Measurements from ENCODE around the gene MRPS23.

The MRPS23 gene

DNA sequence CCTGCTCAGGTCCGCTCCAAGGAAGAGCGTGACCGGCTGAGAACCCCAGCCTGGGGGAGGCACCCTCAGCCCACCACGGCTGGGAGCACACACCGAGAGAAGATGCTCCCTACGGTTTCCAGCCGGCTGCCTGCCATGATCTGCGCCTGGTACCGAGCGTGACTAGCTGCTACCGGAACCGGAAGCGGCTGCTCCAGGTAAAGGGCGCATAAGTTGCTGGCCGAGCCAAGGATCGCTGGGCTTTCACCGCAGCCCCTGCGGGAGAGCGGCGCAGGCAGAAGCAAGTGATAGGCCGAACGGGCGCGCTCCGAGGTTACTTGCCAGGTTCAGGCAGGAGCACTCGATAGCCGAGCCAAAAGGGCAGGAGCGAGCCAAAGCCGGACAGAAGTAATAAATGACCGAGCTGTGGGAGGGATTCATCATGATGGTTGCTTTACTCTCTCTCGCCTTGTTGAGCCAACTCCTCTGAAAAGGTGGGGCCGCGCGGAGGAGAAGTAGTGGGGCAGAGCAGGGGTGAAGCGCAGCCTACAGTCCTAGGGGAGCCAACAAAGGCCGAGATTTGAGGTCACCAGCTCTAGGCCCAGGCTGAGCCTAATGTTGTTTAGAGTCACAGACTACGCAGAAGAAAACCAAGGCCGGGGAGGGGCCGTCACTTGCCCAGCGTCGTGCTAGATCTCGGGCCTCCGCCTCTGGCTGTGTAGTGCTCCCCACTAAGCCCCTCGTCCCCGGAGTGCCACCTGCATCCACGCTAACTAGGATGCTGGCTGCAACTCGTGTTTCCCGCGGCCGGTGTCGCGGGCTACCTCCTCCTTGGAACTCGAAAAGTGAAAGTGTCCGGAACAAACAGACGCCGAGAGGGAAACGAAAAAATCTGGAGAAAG, at the start of gene MRPS23:
MRPS23 (minus strand) TSS at position 171 of the 881 bp plus-strand sequence; CDS start at position 137, 34 bp downstream.
- peak; percentile 93 for DNase-seq (ENCODE audit: low read depth)

DNA sequence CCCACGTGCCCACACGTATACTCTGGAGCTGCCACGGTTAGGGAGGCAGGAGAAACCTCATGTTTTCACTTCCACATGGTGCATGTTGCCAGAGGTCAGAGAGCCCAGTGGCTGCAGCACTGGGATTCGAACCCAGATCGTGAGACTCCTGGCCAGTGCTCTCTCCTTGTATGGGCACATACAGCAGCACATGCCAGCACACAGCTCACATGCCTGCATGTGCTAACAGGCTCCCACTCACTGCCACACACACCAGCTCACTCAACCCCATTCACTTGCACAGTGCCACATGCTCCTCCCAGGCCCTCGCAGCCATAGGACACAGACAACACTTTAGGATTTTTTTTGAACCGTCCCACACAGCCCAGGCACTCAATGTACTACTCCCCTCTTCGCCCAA, 49.5 kb upstream of the MRPS23 start:
- no peak for DNase-seq (ENCODE audit: low read depth)

DNA sequence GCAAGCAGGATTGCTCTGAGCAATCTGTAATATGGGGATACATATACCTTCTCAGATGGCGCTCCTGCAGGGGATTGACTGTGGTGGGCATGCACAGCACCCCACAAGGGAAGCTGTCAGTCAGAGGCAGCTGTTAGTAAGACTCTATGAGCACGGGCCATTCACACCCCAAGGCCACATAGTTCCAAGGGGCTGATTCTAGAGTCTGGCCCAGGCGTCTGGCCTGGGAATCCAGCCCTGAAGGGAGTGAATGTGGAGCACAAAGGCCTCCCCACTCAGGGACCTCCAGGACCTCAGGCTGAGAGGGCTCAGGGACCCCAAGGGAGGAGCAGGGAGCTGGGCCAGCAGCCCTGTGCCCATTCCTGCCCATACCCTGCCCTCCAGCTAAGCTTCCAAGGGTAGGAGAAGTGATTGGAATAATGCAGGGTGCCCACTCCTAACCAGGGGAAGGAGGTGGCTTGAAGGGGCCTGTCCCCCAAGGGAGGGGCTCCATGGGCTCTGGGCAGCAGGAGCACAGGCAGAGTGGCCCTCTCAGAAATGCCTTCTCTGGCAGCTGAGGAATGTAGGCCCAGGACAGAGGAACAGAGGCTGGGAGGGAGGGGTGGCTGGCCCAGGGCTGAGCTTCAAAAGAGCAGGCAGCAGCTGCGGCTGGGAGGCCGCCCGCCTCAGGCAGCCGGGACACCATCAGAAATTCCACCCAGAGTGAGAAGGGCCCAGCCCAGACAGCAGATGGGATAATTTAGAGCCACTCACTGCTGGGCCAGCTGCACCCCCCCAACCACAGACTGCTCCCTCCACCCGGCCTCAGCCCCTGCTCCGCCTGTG, 48.9 kb upstream of the MRPS23 start:
- no peak for DNase-seq (ENCODE audit: low read depth)

DNA sequence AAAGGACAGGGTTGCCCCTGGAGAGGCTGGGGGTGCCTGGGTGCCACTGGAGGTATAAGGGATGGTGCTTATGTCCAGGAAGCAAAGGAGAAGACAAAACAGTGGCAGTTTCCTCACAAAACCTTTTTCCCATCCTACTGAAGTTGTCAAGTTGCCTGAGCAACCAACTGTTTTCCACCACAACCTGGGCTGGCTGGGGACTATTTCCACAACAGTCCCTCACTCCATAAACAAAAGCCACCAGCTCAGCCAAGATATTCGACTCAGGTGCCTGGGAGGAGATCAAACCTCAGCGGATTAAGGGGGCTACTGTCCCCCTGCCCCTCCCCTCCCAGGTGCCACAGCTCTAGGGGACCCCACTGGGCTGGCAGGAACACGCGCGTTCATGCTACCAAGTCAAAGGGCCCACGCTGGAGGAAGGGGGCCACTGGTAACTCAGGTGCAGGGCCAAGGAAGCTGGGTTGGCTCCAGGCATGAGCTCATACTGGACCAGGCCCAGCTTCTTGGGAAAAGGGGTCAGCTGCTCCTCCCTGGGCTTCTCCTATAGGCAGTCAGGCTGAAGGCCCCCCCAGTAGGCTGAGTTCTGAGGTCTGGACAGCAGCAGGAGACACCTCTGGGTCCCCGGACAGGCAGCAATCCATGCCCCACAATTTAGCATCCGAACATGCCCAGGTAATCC, 45.7 kb upstream of the MRPS23 start:
- no peak for DNase-seq (ENCODE audit: low read depth)

DNA sequence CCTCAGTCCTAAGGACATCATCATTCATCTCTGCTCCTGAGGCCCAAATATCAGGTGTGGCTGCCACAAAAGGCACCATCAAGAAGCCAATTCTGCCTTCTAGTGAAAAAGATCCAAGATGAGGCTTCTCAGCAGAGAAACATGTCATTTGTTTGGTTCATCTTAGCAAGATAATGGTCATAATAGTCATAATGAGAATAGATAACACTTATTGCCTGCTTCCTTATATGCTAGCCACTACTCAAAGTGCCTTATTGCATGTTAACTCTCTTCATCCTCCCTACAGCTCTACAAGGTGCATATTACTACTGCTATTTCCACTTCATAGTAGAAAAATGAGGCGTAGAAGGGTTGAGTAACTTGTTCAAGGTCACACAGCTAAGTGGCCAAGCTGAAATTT, 45.0 kb upstream of the MRPS23 start:
- no peak for DNase-seq (ENCODE audit: low read depth)

DNA sequence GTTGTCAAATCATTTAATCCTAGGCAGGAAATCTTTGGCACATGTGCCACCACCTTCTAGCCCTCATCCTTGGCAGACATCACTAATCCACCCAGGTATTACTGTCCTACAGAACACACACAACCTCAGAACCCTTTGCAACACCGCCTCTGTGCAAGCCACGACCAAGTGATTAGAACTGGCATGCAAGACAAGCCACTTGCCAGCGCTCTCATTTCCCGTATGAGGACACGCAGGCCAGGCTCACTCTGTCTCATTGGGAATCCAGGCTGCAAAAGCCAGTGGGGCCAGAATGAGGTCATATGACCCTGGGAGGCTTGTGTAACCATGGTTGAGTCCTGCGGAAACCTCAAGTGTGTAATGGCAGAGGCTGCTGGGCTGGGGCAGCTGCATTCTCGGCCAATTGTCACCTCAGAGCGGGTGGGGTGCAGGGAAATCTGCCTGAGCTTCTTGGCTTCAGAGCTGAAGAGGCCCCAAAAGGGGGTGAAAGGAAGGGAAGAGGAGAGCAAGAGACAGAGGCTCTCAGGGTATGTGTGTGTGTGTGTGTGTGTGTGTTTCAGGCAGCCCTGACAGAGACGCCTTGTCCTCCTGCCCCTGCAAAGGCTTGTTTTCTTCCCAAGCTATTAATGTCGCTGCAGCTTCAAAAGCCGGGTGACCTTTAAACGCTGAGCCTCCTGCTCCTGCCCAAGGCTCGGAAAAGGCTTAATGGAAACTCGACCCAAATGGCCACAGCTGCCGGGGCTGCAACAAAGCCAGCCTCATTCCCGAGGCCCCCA, 43.2 kb upstream of the MRPS23 start:
- DNase-seq (ENCODE audit: low read depth) = no peak

DNA sequence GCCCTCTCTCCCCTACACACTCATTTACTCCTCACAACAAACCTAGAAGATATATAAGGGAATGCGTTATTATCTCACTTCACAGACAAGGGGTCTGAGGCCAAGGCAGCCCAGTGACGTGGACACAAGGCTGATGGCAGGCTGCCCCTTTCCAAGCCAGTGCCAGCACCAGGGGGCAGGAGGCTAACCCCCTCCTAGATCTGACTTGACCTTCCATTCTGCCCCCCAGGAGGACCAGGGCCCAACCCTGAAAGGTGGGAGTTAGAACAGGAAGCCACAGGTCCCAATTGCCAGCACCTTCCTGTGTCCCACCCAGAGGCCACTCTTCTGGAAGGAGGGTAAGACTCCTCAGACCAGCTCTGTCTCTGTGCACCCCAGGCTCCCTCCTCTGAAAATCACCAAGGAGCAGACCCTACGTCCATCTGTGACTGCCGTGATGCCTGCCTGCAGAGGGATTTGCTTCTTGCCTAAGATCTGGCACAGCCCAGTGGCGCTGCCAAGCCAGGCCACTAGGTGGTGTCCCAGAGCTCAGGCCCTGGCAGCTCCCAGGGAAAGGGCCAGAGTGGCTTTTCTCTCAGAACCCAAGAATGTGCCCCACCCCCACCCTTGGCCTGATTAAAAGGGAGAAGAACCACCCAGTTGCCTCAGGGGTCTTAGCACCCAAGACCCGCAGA, 42.4 kb upstream of the MRPS23 start:
- peak; percentile 67 for DNase-seq (ENCODE audit: low read depth)

DNA sequence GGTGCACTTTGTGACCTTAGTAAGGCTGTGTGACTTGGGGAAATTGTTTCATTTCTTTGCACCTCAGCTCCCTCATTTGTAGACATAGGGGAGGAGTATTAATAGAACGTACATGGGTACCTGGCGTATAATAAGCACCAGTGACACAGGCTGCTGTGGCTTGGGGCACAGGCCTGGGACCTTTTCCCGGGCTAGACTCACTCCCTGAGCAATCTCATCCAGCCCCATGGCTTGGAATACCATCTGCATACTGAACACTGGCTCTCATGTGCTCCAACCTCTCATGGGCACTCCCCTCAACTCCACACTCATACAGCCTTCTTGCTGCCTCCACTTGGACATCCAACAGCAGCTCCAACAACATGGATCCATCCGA, 41.0 kb upstream of the MRPS23 start:
- no peak for DNase-seq (ENCODE audit: low read depth)

DNA sequence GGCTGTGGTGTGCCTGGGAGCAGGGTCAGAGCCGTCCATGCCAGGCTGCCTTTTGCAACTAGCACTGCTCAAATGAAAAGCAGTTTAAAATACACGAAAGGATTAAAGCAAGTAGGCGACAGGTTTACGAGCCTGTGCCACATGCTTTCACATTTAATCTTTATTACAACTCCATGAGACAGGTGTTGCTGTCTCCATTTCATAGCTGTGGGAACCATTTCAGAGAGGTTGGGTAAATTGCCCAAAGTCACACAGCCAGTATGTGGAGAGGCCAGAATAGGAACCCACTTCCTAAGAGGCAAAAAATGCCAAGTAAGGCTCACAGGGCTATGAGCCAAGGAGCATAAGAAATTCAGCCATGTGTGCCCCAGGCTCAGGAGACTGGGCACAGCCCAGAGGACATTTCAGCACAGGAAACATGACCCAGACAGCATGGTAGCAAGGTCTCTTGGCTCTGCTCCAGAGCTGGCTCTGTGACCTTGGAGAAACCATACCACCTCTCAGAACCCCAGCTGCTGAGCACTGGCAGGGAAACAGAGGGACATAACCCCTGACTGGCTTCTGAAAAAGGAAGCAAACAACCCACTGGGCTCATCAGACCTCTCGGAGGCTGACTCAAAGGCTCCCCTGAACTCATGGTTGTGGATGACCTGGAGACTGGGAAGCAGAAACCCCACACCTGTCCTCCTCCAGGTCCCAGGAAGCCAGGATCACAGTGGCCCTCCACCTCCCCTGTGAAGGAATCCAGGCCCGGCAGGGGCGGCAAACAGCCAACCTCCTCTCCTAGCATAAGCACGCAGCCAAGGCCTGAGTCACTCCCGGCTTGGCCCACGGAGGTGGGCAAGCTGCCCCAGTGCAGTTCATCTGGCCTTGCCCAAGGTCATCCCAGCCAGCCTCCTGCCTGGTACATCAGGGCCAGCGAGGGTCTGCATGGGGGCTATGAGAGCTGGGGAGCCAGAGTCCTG, 40.3 kb upstream of the MRPS23 start:
- no peak for DNase-seq (ENCODE audit: low read depth)

DNA sequence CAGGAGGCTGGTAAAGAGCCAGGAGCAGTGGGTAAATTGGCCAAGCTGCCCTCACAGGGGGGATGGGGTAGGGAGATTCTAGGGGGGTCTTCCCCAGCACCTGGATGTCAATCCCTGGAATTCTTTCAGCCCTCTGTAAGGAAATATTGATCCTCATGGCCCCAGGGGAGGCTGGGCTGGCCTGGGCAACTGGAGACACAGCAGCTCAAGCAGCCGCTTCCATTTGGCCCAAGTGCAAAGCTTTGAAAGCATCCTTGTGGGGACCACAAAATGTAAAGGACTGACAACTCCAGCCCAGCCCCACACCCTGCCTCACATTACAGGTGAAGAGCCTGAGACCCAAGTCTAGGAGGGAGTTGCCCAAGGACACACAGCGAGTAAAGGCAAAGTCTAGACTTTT, 39.4 kb upstream of the MRPS23 start:
- DNase-seq (ENCODE audit: low read depth) = no peak

DNA sequence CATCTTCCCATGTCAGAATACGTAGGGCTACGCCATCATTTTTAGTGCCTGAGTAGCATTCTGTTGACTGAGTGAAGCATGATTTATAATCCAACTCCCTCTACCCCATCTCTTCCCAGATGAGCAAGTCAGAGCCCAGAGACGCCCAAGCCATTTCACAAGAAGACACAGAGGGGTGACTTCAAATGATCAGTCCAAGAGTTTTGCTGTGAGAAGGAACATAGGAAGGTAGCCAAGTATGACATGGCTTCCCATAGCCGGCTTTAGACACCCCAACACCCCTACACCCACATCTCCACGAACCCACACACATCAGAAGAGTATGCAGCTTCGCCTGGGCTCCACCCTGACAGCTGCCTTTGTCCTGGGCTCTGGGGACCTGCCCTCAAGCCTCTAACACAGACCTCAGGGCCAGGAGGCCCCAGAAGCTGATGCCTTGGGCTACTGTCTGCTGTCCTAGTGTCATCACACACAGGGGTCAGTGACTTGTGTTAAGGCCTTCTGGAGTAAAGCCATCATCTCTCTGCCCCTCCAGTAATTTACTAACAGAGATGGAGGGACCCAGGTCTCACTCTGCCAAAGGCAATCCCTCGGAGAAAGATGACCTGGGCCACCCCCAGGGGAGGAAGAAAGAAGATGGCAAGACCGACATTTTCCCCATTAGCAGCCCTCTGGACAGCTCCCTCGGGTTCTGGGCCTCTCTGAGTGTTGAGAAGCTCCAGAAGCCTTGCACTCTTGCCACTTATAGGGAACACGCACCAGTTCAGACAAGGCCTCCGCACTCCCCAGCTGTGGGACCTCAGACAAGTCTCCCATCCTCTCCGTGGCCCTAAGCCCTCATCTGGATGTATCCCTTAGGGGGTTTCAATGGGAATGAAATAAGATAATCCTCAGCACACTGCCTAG, 38.7 kb upstream of the MRPS23 start:
- DNase-seq (ENCODE audit: low read depth) = no peak

DNA sequence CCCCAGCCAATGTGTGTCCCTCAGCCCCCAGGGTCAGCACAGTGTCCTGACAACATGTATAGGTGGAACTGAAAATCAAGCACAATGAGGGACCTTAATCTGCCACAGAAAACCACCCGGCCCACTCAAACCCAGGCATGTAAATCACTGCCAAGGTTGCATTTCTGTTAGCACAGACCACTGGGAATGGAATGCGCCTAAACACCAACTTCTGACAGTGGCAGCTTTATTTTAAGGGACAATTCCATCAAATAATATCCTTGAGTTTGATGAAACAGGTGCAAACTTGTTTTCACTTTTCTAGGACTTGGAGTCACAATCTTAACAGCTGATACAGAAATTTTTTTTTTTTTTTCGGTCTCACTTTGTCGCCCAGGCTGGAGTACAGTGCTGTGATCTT, 37.3 kb upstream of the MRPS23 start:
- DNase-seq (ENCODE audit: low read depth) = no peak

DNA sequence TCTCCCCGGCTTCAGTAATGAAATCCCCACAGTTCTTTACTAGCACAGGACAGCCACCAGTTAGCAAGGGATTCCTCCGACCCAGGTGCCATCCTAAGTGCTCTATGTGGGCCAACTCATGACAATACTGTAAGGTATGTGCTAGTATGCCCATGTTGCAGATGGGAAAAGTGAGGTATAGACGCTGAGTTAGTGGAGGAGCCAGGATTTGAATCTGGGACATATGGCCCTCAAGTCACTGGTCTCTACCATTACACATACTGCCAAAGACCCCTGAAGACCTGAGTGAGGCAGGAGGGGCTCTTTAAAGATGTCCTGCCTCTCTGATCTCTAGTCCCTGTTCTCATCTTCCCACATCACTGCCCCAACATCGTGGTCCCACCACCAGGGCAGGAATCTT, 36.2 kb upstream of the MRPS23 start:
- no peak for DNase-seq (ENCODE audit: low read depth)

DNA sequence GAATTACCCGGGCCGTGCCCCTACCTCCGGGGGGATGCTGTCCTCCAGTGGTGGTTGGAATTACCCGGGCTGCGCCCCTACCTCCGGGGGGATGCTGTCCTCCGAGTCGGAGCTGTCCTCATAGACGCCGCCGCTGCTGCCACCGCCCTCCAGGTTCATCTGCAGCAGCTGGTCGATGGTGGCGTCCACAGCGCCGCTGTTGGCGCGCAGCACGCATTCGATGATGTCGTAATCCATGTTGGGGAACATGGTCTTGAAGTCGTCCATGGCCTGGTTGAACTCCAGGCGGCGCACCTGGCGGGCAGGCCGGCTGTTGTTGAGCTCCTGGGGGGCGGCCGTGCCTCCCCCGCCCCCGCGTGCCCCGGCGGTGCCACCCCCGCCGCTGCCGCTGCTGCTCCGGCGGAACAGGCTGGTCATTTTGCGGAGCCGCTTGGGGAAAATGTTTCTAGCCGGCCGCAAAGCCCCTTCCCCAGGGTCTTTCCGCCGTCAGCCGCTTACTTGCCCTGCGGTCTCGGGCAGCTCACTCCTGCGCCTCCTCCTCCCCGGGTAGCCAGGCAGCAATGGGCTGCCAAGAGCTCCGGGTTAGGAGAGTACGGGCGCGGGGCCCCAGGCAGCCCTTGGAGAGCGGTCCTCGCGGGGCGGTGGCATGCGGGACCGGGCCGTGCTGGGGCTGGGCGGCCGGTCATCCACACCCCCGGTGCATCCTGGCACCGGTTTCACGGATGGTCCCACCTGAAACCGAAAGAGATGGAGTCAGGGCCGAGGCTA, 35.5 kb upstream of the MRPS23 start:
- no peak for DNase-seq (ENCODE audit: low read depth)

DNA sequence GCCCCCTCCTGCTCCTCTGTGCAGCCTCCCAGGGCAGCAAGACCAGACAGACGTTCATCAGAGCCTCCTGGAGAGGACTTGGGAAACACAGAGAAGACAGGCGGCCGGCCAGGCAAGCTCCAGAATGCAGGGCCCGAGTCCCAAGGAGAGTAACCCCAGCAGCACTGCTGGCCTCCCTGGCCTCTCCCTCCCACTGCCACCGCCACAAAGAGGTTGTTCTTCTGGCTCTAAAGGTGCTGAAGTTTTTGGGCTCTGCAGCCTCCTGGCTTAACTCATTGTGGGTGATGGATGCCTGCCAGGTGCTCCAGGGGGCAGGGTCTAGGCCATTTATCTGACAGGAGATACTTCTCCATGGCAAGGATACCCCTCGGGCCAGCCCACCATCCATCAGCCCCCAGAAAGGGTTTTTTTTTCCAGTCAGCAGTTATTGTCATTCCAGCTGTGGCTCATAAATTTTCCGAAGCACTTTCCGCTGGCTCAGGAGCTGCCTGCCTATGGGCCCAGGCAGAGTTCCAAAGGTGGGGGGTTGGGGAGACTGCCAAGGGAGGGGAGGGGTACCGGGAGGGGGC, 32.0 kb upstream of the MRPS23 start:
- no peak for DNase-seq (ENCODE audit: low read depth)

DNA sequence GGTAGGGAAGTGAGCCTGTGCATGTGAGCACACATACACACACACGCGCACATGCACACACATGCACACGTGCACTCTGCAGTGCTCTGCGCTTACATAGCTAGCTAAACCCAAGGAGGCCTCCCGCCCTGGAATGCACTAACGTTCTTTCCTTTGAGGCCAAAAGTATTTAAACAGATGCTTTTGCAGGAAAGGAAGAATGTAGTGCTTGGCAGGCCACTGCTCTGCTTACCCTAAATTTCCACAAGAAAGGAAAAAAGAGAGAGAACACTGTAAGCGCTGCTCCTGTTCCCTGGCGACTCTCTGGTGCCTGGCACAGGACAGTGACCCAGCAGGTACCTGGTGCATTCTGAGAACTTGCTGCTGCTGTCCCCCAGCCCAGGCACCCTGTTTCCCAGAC, 31.3 kb upstream of the MRPS23 start:
- DNase-seq (ENCODE audit: low read depth) = no peak

DNA sequence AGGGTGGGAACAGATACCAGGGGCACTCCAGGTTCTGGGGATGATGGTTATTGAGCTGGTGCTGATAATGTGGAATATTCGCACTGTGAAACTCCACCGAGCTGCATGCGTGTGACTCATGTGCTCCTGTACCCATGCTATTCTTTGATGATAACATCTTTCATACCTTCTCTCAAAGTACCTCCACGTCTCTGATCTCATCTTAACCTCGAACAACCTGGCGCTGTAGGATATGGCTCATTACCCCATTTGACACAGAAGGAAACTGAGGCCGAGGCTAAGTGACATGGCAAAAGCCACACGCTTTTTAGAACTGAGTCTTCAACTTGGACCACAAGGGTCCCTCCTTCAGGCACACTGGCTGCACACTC, 30.2 kb upstream of the MRPS23 start:
- no peak for DNase-seq (ENCODE audit: low read depth)
